HG03066 (cell line): Measurements from ENCODE around the gene RNF145.
"Not testable (repeated sequence)": the region's sequence is repeated elsewhere in the genome, so short reads cannot be mapped to it uniquely, and the experiment has no call there.

Experiments used
- ATAC-seq: cut with Tn5 transposase; IDR thresholded peaks from one replicate; pipeline ENCODE4 v1.9.1; 2021; ENCODE audit warnings: low read depth; ENCODE audit not compliant: unreplicated experiment

The RNF145 gene

GRCh38 chr5:159123189-159123588, 86.2 kb downstream of the RNF145 start:
- ATAC-seq: no peak

GRCh38 chr5:159121061-159121460, 88.3 kb downstream of the RNF145 start:
- no peak for ATAC-seq

GRCh38 chr5:159120446-159120845, 88.9 kb downstream of the RNF145 start:
- ATAC-seq: no peak

GRCh38 chr5:159119842-159120241, 89.5 kb downstream of the RNF145 start:
- ATAC-seq: not testable (repeated sequence)

- ATAC-seq: not testable (repeated sequence)
Observed at GRCh38 chr5:159118958-159119659, 90.2 kb downstream of the RNF145 start.

- ATAC-seq: no peak
Observed at GRCh38 chr5:159113405-159113804, 95.9 kb downstream of the RNF145 start.

- ATAC-seq: no peak
Observed at GRCh38 chr5:159112436-159112835, 96.9 kb downstream of the RNF145 start.
